HepG2 (cell line): ENCODE data around the gene TUBB3. TPM values are rescaled to one million over a fixed set of nuclear protein-coding genes. Genes with fewer than 3 reads are reported as not detected.
A peak's percentile ranks its signal among the peaks of the same experiment; 100 is the strongest.

Experiments used
- ATF7 ChIP-seq, 2 experiments: fragments of 450-650 bp in 1 of 2; sonication (generic) in 1 of 2; formaldehyde crosslinking in 1 of 2; IDR thresholded peaks; 2 replicates each; pipeline versions ENCODE4 v1.4.0 to v1.6.1; 2016 to 2020; ENCODE audit warnings: antibody characterized with exemption in 1 of 2, mild to moderate bottlenecking in 1 of 2, missing genetic modification reagents in 1 of 2
- BHLHE40 ChIP-seq: IDR thresholded peaks from 2 replicates; pipeline ENCODE4 v1.6.1; 2011; ENCODE audit warnings: low read length, improper control_type of control experiment
- BRCA1 ChIP-seq: sonication (generic); formaldehyde crosslinking; IDR thresholded peaks from 2 replicates; pipeline ENCODE4 v1.4.0; 2020; ENCODE audit warnings: missing genetic modification reagents
- DR1 ChIP-seq: sonication (generic); formaldehyde crosslinking; IDR thresholded peaks from 2 replicates; pipeline ENCODE4 v1.8.0; 2021; ENCODE audit warnings: mild to moderate bottlenecking, missing genetic modification reagents, inconsistent platforms
- HDAC2 ChIP-seq: sonication (generic); formaldehyde crosslinking; IDR thresholded peaks from 2 replicates; pipeline ENCODE4 v1.4.0; 2020; ENCODE audit warnings: missing genetic modification reagents
- HNRNPL ChIP-seq: fragments of 200-400 bp; formaldehyde crosslinking; IDR thresholded peaks from 2 replicates; pipeline ENCODE4 v1.6.1; 2017; ENCODE audit warnings: mild to moderate bottlenecking, low read depth, low read length
- KDM1A ChIP-seq: IDR thresholded peaks from 2 replicates; pipeline ENCODE4 v1.6.1; 2016; ENCODE audit warnings: missing compliant biosample characterization
- NAIF1 ChIP-seq: sonication (generic); formaldehyde crosslinking; IDR thresholded peaks from 2 replicates; pipeline ENCODE4 v1.5.0; 2020; ENCODE audit warnings: mild to moderate bottlenecking, missing genetic modification reagents, borderline replicate concordance
- NFYC ChIP-seq: IDR thresholded peaks from 2 replicates; pipeline ENCODE4 v1.6.1; 2016; ENCODE audit warnings: missing genetic modification reagents, missing compliant biosample characterization
- NR1H2 ChIP-seq: sonication (generic); formaldehyde crosslinking; IDR thresholded peaks from 2 replicates; pipeline ENCODE4 v1.8.1; 2022; ENCODE audit warnings: low read depth, missing genetic modification reagents, borderline replicate concordance
- NR2C2 ChIP-seq: sonication (generic); formaldehyde crosslinking; IDR thresholded peaks from 2 replicates; pipeline ENCODE4 v1.4.0; 2020; ENCODE audit warnings: missing genetic modification reagents, mild to moderate bottlenecking, moderate library complexity, borderline replicate concordance
- SKI ChIP-seq: fragments of 450-650 bp; IDR thresholded peaks from one replicate; pipeline ENCODE4 v1.6.1; 2018; ENCODE audit warnings: mild to moderate bottlenecking; ENCODE audit not compliant: partially characterized antibody
- SPEN ChIP-seq: sonication (generic); formaldehyde crosslinking; IDR thresholded peaks from 2 replicates; pipeline ENCODE4 v1.5.1; 2020; ENCODE audit warnings: low read depth, mild to moderate bottlenecking, missing genetic modification reagents
- TIGD3 ChIP-seq: sonication (generic); formaldehyde crosslinking; IDR thresholded peaks from 2 replicates; pipeline ENCODE4 v1.5.1; 2020; ENCODE audit warnings: mild to moderate bottlenecking, missing genetic modification reagents, borderline replicate concordance
- YEATS2 ChIP-seq: sonication (generic); formaldehyde crosslinking; IDR thresholded peaks from 2 replicates; pipeline ENCODE4 v1.4.0; 2020; ENCODE audit warnings: missing genetic modification reagents, borderline replicate concordance
- ZBTB21 ChIP-seq: sonication (generic); formaldehyde crosslinking; IDR thresholded peaks from 2 replicates; pipeline ENCODE4 v1.4.0; 2020; ENCODE audit warnings: missing genetic modification reagents
- ZBTB7B ChIP-seq: sonication (generic); formaldehyde crosslinking; IDR thresholded peaks from 2 replicates; pipeline ENCODE4 v1.4.0; 2020; ENCODE audit warnings: missing genetic modification reagents
- ZC3H13 ChIP-seq: sonication (generic); formaldehyde crosslinking; IDR thresholded peaks from 2 replicates; pipeline ENCODE4 v1.8.1; 2023; ENCODE audit warnings: mild to moderate bottlenecking, missing genetic modification reagents, moderate library complexity
- ZC3H4 ChIP-seq: sonication (generic); formaldehyde crosslinking; IDR thresholded peaks from 2 replicates; pipeline ENCODE4 v1.4.0; 2020; ENCODE audit warnings: missing genetic modification reagents, borderline replicate concordance
- ZKSCAN1 ChIP-seq: fragments of 150-350 bp; IDR thresholded peaks from 2 replicates; pipeline ENCODE4 v1.6.1; 2014; ENCODE audit warnings: low read length
- ZNF577 ChIP-seq: sonication (generic); formaldehyde crosslinking; IDR thresholded peaks from 2 replicates; pipeline ENCODE4 v1.4.0; 2020; ENCODE audit warnings: mild to moderate bottlenecking, low read depth, missing genetic modification reagents, borderline replicate concordance
- ZNF883 ChIP-seq: sonication (generic); formaldehyde crosslinking; IDR thresholded peaks from 2 replicates; pipeline ENCODE4 v1.5.1; 2020; ENCODE audit warnings: mild to moderate bottlenecking, missing genetic modification reagents; ENCODE audit errors: not compliant biosample characterization
- ZSCAN20 ChIP-seq: sonication (generic); formaldehyde crosslinking; IDR thresholded peaks from 2 replicates; pipeline ENCODE4 v1.4.0; 2020; ENCODE audit warnings: missing genetic modification reagents, mild to moderate bottlenecking, borderline replicate concordance
- polyA plus RNA-seq, 8 experiments: library from polyadenylated mRNA; depleted of rRNA in 3 of 8; stranded (reverse) in 7 of 8; unstranded in 1 of 8; fragments of >200 nt; fragmentation: Illumina TruSeq in 4 of 8; extraction: Trizol in 4 of 8; gene quantifications; 2 replicates each; pipeline versions ENCODE4 v1.2.1 to v1.2.3, GENCODE V29; 2011 to 2016; ENCODE audit warnings: low read depth in 4 of 8, missing spikeins in 1 of 8, mixed read lengths in 1 of 8; ENCODE audit not compliant: insufficient read depth in 1 of 8
- total RNA-seq, 5 experiments: library from RNA; depleted of rRNA; stranded (reverse); fragments of >200 nt; fragmentation: Illumina TruSeq; extraction: Trizol; gene quantifications; 2 replicates each; pipeline ENCODE4 v1.2.3, GENCODE V29; 2016; ENCODE audit warnings: low read depth in 1 of 5
- TF ChIP-seq, protein P1 (sequence below): sonication (generic); formaldehyde crosslinking; IDR thresholded peaks from 2 replicates; pipeline ENCODE4 v1.4.0; 2020; ENCODE audit warnings: mild to moderate bottlenecking, missing genetic modification reagents
- TF ChIP-seq, protein P2 (sequence below): sonication (generic); formaldehyde crosslinking; IDR thresholded peaks from 2 replicates; pipeline ENCODE4 v1.8.1; 2022; ENCODE audit warnings: low read depth, mild to moderate bottlenecking, missing genetic modification reagents

The TUBB3 gene
- total and polyA plus RNA-seq, 2 of the 13 experiments (the other 11 are each of a cell fraction or from before 2014, with no cell fraction given) = 110 to 185 TPM

GRCh38 chr16:89922477-89922883, 662 bp upstream of the TUBB3 start (continued):
- TF ChIP-seq KDM1A (CRISPR knock-in tag) = 0 out of 2 replicates have a peak, but pooled peaks have one; percentile 13
- no peak for TF ChIP-seq ZC3H13 (CRISPR knock-in tag)
- no peak for TF ChIP-seq SKI
- TF ChIP-seq DR1 (CRISPR knock-in tag) = peak; percentile 53; the same call in 1 of the 2 replicates
- 0 out of 2 replicates have a peak, but pooled peaks have one; percentile 1 for TF ChIP-seq ZBTB7B (CRISPR knock-in tag)
- TF ChIP-seq BRCA1 (CRISPR knock-in tag) = 0 out of 2 replicates have a peak, but pooled peaks have one; percentile 0
- TF ChIP-seq BHLHE40 = no peak
- no peak for TF ChIP-seq ATF7 (IDR thresholded peaks at IDR 0.05)
- peak; percentile 73 for TF ChIP-seq ATF7 (CRISPR knock-in tag; IDR thresholded peaks at IDR 0.05)
- peak; percentile 77; the same call in 1 of the 2 replicates for TF ChIP-seq NAIF1
- TF ChIP-seq ZNF883 (CRISPR knock-in tag) = no peak
- no peak for TF ChIP-seq ZKSCAN1
- TF ChIP-seq ZSCAN20 (CRISPR knock-in tag) = peak; percentile 76; the same call in 1 of the 2 replicates
- TF ChIP-seq ZNF577 (CRISPR knock-in tag) = 0 out of 2 replicates have a peak, but pooled peaks have one; percentile 63
- TF ChIP-seq, protein P1, sequence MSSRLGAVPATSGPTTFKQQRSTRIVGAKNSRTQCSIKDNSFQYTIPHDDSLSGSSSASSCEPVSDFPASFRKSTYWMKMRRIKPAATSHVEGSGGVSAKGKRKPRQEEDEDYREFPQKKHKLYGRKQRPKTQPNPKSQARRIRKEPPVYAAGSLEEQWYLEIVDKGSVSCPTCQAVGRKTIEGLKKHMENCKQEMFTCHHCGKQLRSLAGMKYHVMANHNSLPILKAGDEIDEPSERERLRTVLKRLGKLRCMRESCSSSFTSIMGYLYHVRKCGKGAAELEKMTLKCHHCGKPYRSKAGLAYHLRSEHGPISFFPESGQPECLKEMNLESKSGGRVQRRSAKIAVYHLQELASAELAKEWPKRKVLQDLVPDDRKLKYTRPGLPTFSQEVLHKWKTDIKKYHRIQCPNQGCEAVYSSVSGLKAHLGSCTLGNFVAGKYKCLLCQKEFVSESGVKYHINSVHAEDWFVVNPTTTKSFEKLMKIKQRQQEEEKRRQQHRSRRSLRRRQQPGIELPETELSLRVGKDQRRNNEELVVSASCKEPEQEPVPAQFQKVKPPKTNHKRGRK (CRISPR knock-in tag) = no peak
- no peak for TF ChIP-seq NR1H2
- TF ChIP-seq TIGD3 (CRISPR knock-in tag) = no peak
- no peak for TF ChIP-seq YEATS2 (CRISPR knock-in tag)
- no peak; the same call in 1 of the 2 replicates for TF ChIP-seq NR2C2
- TF ChIP-seq ZBTB21 (CRISPR knock-in tag) = peak; percentile 30; the same call in 1 of the 2 replicates
- 0 out of 2 replicates have a peak, but pooled peaks have one; percentile 21 for TF ChIP-seq HNRNPL
- 0 out of 2 replicates have a peak, but pooled peaks have one; percentile 15 for TF ChIP-seq SPEN (CRISPR knock-in tag)
- TF ChIP-seq ZC3H4 (CRISPR knock-in tag) = 0 out of 2 replicates have a peak, but pooled peaks have one; percentile 71
- no peak for TF ChIP-seq HDAC2 (CRISPR knock-in tag)
- TF ChIP-seq NFYC (CRISPR knock-in tag) = peak; percentile 10; the same call in 1 of the 2 replicates
- TF ChIP-seq, protein P2, sequence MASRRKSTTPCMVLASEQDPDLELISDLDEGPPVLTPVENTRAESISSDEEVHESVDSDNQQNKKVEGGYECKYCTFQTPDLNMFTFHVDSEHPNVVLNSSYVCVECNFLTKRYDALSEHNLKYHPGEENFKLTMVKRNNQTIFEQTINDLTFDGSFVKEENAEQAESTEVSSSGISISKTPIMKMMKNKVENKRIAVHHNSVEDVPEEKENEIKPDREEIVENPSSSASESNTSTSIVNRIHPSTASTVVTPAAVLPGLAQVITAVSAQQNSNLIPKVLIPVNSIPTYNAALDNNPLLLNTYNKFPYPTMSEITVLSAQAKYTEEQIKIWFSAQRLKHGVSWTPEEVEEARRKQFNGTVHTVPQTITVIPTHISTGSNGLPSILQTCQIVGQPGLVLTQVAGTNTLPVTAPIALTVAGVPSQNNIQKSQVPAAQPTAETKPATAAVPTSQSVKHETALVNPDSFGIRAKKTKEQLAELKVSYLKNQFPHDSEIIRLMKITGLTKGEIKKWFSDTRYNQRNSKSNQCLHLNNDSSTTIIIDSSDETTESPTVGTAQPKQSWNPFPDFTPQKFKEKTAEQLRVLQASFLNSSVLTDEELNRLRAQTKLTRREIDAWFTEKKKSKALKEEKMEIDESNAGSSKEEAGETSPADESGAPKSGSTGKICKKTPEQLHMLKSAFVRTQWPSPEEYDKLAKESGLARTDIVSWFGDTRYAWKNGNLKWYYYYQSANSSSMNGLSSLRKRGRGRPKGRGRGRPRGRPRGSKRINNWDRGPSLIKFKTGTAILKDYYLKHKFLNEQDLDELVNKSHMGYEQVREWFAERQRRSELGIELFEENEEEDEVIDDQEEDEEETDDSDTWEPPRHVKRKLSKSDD (CRISPR knock-in tag) = no peak
